Measurements from ENCODE around the gene GABRR3. TPM values are rescaled to one million over a fixed set of nuclear protein-coding genes. Genes with fewer than 3 reads are reported as not detected.
A peak's percentile ranks its signal among the peaks of the same experiment; 100 is the strongest.

GABRR3 gene
- total RNA-seq, 1 experiment from 2014 or later, result not detected

GRCh38 chr3:97960993-97961766, 73.9 kb downstream of the GABRR3 start:
- intact Hi-C loops (cut with micrococcal nuclease; ENCODE audit: unreplicated experiment), result no loop called here
- H3K27me3 ChIP-seq (replicated peaks; ENCODE audit: insufficient read depth, low read depth, low read length, poor library complexity), result no peaks in the 10 kb centered on the region
- H3K36me3 ChIP-seq (ENCODE audit: insufficient read depth, low read length, poor library complexity, severe bottlenecking), result no peaks in the 10 kb centered on the region
- H3K4me3 ChIP-seq (ENCODE audit: low read depth, low read length, poor library complexity, severe bottlenecking), result no peak overlapping the region
- TF ChIP-seq EZH2 (IDR thresholded peaks at IDR 0.05; ENCODE audit: borderline replicate concordance, low read depth, low read length, poor library complexity, severe bottlenecking) (no peak), CTCF (conservative IDR thresholded peaks at IDR 0.05; ENCODE audit: low read depth, low read length) (no peak)
- no peak overlapping the region for H3K27ac ChIP-seq (ENCODE audit: low read depth, low read length, poor library complexity, severe bottlenecking)
- CTCF ChIA-PET, result no interaction called here
- DNase-seq (ENCODE audit: low spot score), result no peak
- no TSS peak for BruUV-seq (replicated peaks)
- no peaks in the 10 kb centered on the region for H3K9me3 ChIP-seq (ENCODE audit: low read depth, low read length, poor library complexity, severe bottlenecking)
- POLR2A ChIA-PET (ENCODE audit: low non-redundant PET), result no interaction called here
- peaks cover 12% of the 10 kb centered on the region for H3K4me1 ChIP-seq (ENCODE audit: insufficient read depth, low read length, poor library complexity, severe bottlenecking)

- BruUV-seq (replicated peaks), result no TSS peak
- POLR2A ChIA-PET (ENCODE audit: low non-redundant PET), result no interaction called here
- DNase-seq (ENCODE audit: low spot score), result no peak
- TF ChIP-seq CTCF (conservative IDR thresholded peaks at IDR 0.05; ENCODE audit: low read depth, low read length) (no peak), EZH2 (IDR thresholded peaks at IDR 0.05; ENCODE audit: borderline replicate concordance, low read depth, low read length, poor library complexity, severe bottlenecking) (no peak)
- Histone ChIP-seq H3K36me3 (ENCODE audit: insufficient read depth, low read length, poor library complexity, severe bottlenecking) (no peaks in the 10 kb centered on the region), H3K4me3 (ENCODE audit: low read depth, low read length, poor library complexity, severe bottlenecking) (no peak overlapping the region), H3K9me3 (ENCODE audit: low read depth, low read length, poor library complexity, severe bottlenecking) (no peaks in the 10 kb centered on the region), H3K27ac (ENCODE audit: low read depth, low read length, poor library complexity, severe bottlenecking) (no peak overlapping the region), H3K4me1 (ENCODE audit: insufficient read depth, low read length, poor library complexity, severe bottlenecking) (peaks cover 12% of the 10 kb centered on the region), H3K27me3 (replicated peaks; ENCODE audit: insufficient read depth, low read depth, low read length, poor library complexity) (no peaks in the 10 kb centered on the region)
- intact Hi-C loops (cut with micrococcal nuclease; ENCODE audit: unreplicated experiment), result no loop called here
- CTCF ChIA-PET, result no interaction called here
These were observed 74.6 kb downstream of the GABRR3 start for GRCh38 chr3:97960551-97960950.

- no TSS peak for BruUV-seq (replicated peaks)
- intact Hi-C loops (cut with micrococcal nuclease; ENCODE audit: unreplicated experiment), result no loop called here
- Histone ChIP-seq H3K9me3 (ENCODE audit: low read depth, low read length, poor library complexity, severe bottlenecking) (no peaks in the 10 kb centered on the region), H3K27me3 (replicated peaks; ENCODE audit: insufficient read depth, low read depth, low read length, poor library complexity) (no peaks in the 10 kb centered on the region), H3K4me1 (ENCODE audit: insufficient read depth, low read length, poor library complexity, severe bottlenecking) (peaks cover 12% of the 10 kb centered on the region), H3K36me3 (ENCODE audit: insufficient read depth, low read length, poor library complexity, severe bottlenecking) (no peaks in the 10 kb centered on the region), H3K27ac (ENCODE audit: low read depth, low read length, poor library complexity, severe bottlenecking) (no peak overlapping the region), H3K4me3 (ENCODE audit: low read depth, low read length, poor library complexity, severe bottlenecking) (no peak overlapping the region)
- ChIA-PET CTCF (no interaction called here), POLR2A (ENCODE audit: low non-redundant PET) (no interaction called here)
- DNase-seq (ENCODE audit: low spot score), result peak; percentile 62
- no peak for TF ChIP-seq CTCF (conservative IDR thresholded peaks at IDR 0.05; ENCODE audit: low read depth, low read length)
- TF ChIP-seq EZH2 (IDR thresholded peaks at IDR 0.05; ENCODE audit: borderline replicate concordance, low read depth, low read length, poor library complexity, severe bottlenecking), result no peak
These were observed 75.2 kb downstream of the GABRR3 start for GRCh38 chr3:97959872-97960271.
